HG03064 (cell line): ENCODE data around the gene LDLRAD3.

Experiments
- ATAC-seq: cut with Tn5 transposase; IDR thresholded peaks from one replicate; pipeline ENCODE4 v1.9.1; 2021; ENCODE audit warnings: low read depth; ENCODE audit not compliant: unreplicated experiment

LDLRAD3 gene

GRCh38 chr11:36251823-36252222 lies 308.0 kb downstream of the LDLRAD3 start:
- ATAC-seq: no peak

DNA sequence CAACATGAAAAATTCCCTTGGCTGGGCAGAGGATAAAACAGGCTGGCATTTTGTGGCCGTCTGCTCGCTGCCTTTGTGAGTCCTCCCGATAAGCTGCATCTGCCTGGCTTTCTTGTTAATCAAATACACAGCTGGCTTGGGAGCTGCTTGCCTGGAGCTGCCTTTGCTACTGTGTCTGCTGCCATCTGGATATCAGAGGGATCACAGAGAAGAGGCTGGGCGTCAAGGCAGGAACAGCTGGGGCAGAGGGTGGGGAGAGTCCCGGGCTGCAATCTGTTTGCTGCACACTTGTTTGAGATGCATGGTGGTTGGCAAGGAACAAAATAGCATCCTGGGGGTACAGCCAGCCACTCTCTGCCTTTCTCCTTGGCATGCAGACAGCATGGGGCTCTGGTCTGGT lies 309.4 kb downstream of the LDLRAD3 start:
- no peak for ATAC-seq

DNA sequence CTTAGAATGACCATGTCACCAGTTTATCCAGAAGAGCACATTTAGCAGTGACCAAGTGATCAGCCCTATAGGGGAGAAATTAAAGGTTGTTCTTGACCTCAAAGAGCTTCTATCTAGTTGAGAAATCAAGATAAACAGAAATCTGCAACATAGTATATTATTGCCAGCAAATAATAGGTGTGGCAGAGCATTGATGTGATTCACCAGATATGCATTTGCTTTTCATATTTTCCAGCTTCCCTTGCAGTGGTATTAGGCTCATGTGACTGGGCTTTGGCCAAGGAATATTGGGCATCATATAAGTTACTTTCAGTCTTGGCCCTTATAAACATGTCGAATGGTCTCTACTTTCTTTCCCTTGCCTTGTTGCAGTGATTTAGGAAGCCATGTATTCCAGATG lies 310.9 kb downstream of the LDLRAD3 start:
- no peak for ATAC-seq

DNA sequence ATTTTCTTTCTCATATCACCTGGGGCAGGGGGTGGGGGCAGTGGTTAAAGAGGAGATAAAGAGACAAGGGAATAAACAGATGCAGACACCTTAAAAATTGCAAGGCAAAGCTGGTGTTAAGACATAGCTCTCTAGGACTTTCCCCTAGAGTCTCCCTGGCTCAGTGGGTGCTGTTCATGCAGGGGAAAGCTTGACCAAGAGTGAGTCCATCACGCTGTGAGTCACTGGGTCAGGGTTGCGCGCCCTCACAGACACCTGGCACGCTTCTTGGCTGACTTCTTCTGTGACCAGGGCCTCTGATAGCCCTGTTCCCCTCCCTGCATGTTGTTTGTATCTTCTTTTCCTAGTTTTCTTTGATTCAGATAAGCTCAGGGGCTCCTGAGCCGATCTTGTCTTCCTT lies 313.5 kb downstream of the LDLRAD3 start:
- ATAC-seq: no peak

DNA sequence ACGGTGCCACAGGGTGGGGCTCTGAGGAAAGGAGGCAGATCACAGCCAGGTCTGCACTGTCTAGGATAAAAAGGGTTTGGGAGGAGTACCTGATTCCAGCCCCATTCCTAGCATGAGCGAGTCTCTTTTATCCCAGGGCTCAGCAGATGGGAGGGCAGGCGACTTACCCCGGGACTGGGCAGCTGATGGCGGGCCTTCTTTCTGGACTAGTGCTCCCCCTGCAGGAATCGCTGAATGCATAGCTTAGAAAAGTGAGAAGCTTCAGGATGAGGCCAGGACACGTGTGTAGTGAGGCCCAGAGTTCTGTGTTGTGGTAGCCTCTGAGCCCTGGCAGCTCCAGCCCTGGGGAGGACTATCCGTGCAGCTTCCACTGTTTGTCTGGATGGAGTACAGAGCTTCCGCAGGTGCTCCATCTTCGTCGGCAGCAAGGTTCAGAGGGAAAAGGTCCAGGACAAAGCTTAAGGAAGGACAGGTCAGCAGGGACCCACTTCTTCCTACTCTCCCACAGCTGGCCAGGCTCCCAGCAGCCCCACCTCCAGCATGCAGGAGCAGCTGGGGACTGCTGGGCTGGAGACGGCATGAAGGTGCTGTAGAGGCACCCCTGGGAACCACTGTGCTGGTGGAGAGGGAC lies 315.0 kb downstream of the LDLRAD3 start:
- ATAC-seq: no peak

DNA sequence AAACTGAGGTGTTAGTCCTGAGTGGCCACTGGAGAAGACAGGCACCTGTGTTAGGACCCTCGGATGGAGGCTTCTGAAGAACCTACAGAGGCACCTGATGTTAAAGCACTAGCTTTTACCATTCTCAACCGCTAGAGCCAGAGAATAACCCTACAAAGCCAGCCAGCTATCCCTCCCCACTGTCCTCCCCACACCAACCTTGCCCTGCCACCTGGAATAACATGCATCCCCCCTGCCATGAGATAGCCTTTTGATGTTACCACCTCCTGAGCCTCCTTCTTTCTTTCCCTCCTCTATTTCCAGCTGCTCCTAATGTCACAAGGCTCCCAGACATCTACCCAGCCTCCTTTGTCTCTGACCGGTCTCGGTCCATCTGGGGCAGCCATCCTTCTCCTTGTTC lies 317.2 kb downstream of the LDLRAD3 start:
- no peak for ATAC-seq

GRCh38 chr11:36264011-36264972 lies 320.4 kb downstream of the LDLRAD3 start:
- no peak for ATAC-seq

DNA sequence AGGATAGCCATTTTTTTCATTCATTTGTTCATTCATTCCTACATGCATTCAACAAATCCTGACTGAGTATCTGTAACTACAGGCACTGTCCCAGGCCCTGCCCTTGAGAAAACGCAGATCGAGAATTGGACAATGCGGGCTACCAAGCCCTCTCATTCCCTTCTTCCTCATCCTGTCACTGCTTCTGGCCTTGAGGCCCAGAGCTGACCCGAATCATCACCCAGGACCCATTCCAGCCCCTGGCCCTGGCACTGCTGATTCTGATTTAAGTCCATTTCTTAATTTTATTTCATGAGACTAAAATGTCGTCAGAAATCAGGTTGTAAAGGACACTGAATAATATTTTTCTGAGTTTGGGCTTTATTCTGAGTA lies 321.1 kb downstream of the LDLRAD3 start:
- no peak for ATAC-seq

GRCh38 chr11:36265793-36266628 lies 322.1 kb downstream of the LDLRAD3 start:
- no peak for ATAC-seq

DNA sequence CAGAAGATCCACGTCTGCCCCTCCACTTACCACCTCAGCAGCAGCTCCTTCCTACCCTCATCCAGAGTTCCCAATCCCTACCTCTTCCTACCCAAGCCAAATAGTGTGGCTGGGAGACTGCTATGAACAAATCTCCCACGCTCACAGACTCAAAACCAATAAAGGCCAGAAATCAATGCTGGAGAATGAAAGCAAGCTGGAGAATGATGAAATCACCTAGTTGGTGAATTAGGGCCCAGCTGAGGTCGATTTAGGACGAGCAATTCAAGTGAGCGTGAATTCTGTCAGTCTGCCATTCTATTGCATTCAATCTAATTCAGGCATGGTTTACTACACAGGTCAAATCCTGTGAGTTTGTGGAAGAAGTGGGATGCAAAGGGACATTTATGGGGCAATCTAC lies 322.9 kb downstream of the LDLRAD3 start:
- ATAC-seq: no peak

DNA sequence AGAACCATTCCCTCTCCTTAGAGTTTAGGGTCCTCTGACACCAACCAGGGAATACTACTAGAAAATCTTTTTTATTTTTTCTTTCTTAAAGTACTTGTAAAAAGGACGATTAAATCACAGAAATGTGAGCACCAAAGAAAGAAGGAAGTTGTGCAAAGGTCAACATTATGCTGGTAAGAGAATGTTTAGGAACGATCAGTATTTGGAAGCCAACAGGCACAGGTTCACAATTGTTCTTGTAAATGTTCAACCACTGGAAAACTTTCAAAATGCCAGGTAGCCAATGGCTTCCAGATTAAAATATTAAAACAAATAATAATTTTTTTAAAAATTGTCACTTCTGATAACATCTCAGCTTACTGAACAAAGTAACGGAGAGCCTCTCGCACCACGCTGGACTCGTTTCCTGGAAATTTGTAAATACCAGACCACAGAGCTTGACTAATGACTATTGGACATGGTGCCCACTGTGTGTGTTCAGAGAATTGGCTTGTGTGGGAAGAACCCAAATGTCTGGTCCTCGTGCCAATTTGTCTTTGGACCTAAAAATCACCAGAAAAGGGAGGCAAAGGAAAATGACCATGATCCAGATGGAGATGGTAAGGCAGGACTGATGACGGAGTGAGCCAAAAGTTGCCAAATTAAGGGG lies 324.6 kb downstream of the LDLRAD3 start:
- ATAC-seq: no peak

DNA sequence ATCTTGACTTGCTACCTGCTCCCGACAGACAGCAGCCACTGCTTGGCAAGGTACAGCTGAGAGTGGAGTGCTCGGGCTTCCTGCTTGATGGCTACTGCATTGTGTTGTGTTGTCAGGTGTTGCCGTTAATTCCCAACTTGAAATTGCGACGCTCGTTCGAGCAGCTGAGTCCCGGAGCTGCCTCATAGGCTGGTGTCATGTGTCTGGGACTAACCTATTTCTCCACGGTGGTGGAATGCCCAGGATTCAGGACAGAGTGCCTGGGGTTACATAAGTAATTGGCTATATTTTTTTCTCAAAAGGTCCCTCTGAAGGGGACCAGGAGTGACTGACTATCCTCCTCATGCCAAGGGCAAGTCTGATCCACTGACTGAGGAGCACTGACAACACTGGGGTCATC lies 326.8 kb downstream of the LDLRAD3 start:
- ATAC-seq: no peak

DNA sequence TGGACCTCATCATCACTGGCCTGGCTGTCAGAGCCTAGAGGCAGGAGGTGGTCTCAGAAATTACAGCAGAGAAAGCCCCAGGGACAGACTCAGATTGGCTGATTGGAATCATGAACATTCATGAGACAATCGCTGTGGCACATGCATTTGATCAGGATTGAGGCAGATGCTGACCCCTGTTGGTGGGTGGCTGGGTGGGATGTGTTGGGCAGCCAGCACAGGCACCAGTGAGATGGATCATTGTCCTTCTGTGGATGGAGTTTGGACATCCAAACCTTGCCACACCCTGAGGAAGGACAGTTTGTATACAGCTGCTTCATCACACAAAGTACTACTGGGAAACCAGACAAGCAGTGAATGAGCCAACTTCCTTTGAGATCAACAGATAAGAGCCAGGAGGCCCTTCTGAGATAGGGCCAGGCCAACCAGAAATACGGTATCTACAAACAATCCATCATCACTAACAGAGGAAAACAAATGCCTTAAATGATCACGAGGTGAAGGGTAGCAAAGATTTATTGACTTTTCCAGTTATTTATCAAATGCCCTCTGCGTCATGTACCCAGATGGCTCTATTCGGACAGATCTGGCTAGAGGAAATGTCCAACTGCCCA lies 328.0 kb downstream of the LDLRAD3 start:
- no peak for ATAC-seq

- no peak for ATAC-seq
Observed at GRCh38 chr11:36273110-36273509, 329.2 kb downstream of the LDLRAD3 start.

GRCh38 chr11:36274414-36274813 lies 330.6 kb downstream of the LDLRAD3 start:
- no peak for ATAC-seq

DNA sequence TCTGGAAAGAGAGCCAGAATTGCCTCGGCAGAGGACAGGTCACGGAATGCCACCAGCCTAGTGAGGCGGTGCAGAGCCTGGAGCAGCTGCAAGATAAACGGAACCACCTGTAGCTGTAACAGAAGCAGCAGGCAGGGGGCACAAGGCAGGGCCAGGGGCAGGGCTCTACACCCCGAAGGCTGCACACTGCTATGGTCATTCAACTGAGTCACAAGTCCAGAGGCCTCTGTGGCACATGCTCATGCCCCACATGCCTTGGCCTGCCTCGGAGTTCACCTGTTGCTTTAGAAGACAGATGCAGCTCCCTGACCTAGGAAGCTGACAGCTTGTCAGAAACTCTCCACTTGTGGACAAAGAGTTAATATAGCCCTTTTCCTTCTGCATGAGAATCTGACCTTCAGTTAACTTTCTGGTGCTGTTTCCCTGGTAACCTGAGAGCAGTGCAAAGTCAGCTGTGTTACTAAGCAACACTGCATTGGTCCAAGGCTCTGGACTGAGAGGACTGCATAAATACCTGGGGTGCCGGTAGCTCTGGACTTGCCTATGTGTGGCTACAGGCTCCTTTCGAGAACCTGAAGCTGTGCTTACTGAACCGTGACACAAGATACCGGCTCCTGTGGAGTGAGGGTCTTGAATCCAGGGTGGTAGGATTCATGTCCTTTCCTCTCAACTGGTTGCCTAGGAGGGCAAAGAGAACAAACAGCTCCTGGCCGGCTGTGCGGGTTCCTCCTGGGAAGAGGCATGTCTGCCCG lies 334.8 kb downstream of the LDLRAD3 start:
- ATAC-seq: no peak

DNA sequence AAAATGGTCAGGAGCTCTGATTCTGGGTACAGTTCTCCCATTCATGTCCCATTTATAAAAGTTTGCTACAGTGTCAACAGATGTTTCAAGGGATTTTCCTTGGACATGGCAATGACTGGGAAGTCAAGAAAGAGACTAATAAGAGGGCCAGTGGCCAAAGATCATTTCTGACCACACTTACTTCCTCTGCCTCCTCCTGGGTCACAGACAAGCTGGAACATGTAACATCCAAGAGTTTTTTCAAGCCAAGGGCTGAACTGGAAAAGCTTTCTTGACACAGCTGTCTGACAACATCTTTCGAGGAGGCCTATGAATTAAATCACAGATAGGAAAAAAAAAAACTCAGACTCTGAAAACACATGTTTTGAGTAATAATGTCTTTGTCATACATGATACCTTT lies 336.7 kb downstream of the LDLRAD3 start:
- no peak for ATAC-seq
